D341Med (cell line): ENCODE results near the gene PRSS2.
"Not testable (repeated sequence)": the region's sequence is repeated elsewhere in the genome, so short reads cannot be mapped to it uniquely, and the experiment has no call there.

Source experiments
- DNase-seq: peaks from one replicate; pipeline ENCODE4 v3.0.0; 2012; ENCODE audit warnings: low spot score

PRSS2 gene

GRCh38 chr7:142770661-142771352, at the start of gene PRSS2:
PRSS2 (plus strand) TSS chr7:142770970; CDS start chr7:142770983, 13 bp downstream.
- DNase-seq, result no peak

GRCh38 chr7:142720986-142721385, 49.8 kb upstream of the PRSS2 start:
- no peak for DNase-seq

- DNase-seq, result no peak
Observed at GRCh38 chr7:142722248-142722794, 48.4 kb upstream of the PRSS2 start.

GRCh38 chr7:142733271-142733670, 37.5 kb upstream of the PRSS2 start:
- DNase-seq, result no peak

GRCh38 chr7:142739923-142740492, 30.8 kb upstream of the PRSS2 start:
- DNase-seq, result no peak

GRCh38 chr7:142740786-142741185, 30.0 kb upstream of the PRSS2 start:
- no peak for DNase-seq

- not testable (repeated sequence) for DNase-seq
Observed at GRCh38 chr7:142741932-142742331, 28.8 kb upstream of the PRSS2 start.

- DNase-seq, result no peak
Observed at GRCh38 chr7:142745091-142745635, 25.6 kb upstream of the PRSS2 start.

- no peak for DNase-seq
Observed at GRCh38 chr7:142745745-142746144, 25.0 kb upstream of the PRSS2 start.

- DNase-seq, result no peak
Observed at GRCh38 chr7:142746264-142746663, 24.5 kb upstream of the PRSS2 start.

- not testable (repeated sequence) for DNase-seq
Observed at GRCh38 chr7:142748410-142748809, 22.4 kb upstream of the PRSS2 start.

- no peak for DNase-seq
Observed at GRCh38 chr7:142749218-142749993, 21.4 kb upstream of the PRSS2 start, which contains the start of gene PRSS1. PRSS1 (plus strand) TSS chr7:142749472; CDS start chr7:142749485, 13 bp downstream.

GRCh38 chr7:142750321-142750938, 20.3 kb upstream of the PRSS2 start:
- no peak for DNase-seq

- not testable (repeated sequence) for DNase-seq
Observed at GRCh38 chr7:142751526-142752175, 19.1 kb upstream of the PRSS2 start.

- no peak for DNase-seq
Observed at GRCh38 chr7:142752376-142753225, 18.2 kb upstream of the PRSS2 start.

GRCh38 chr7:142753366-142753765, 17.4 kb upstream of the PRSS2 start:
- DNase-seq, result no peak

GRCh38 chr7:142753925-142754491, 16.8 kb upstream of the PRSS2 start:
- not testable (repeated sequence) for DNase-seq

- no peak for DNase-seq
Observed at GRCh38 chr7:142754681-142755575, 15.8 kb upstream of the PRSS2 start.

- DNase-seq, result not testable (repeated sequence)
Observed at GRCh38 chr7:142758312-142758711, 12.5 kb upstream of the PRSS2 start.
